ENCODE measurements around the gene MPZL3. TPM values are rescaled to one million over a fixed set of nuclear protein-coding genes. Genes with fewer than 3 reads are reported as not detected.

MPZL3 gene
- polyA plus RNA-seq, 2 donors, result 18.8 to 34.1 TPM

GRCh38 chr11:118180300-118180703 is 71.9 kb downstream of the MPZL3 start:
- no peak overlapping the region for H3K4me3 ChIP-seq (ENCODE audit: low read depth in 1 of 2, low read length in 2 of 2)
- H3K27ac ChIP-seq (ENCODE audit: low read depth in 2 of 2, low read length in 1 of 2), result peak overlapping the region in 1 of 2 donors; percentile 27
- no peaks in the 10 kb centered on the region for H3K27me3 ChIP-seq (ENCODE audit: control insufficient read depth in 1 of 2, insufficient read depth in 2 of 2, low read length in 2 of 2)
- WGBS, 2 donors, result 11 to 30% methylated on average over 11 of the region's 11 CpGs
- no peaks in the 10 kb centered on the region for H3K36me3 ChIP-seq (ENCODE audit: control insufficient read depth in 2 of 2, insufficient read depth in 2 of 2, low read length in 1 of 2)
- H3K4me1 ChIP-seq (ENCODE audit: control insufficient read depth in 2 of 2, insufficient read depth in 2 of 2, low read length in 1 of 2), result peaks cover 4 to 6% of the 10 kb centered on the region in 2 donors
- no peaks in the 10 kb centered on the region for H3K9me3 ChIP-seq (ENCODE audit: control insufficient read depth in 2 of 2, insufficient read depth in 1 of 2, low read depth in 1 of 2, low read length in 1 of 2)

GRCh38 chr11:118176778-118177134 is 75.4 kb downstream of the MPZL3 start:
- 70 to 76% methylated on average over 4 of the region's 4 CpGs for whole genome bisulfite sequencing, 2 donors
- Histone ChIP-seq H3K27ac (ENCODE audit: low read depth in 2 of 2, low read length in 1 of 2) (no peak overlapping the region), H3K9me3 (ENCODE audit: control insufficient read depth in 2 of 2, insufficient read depth in 1 of 2, low read depth in 1 of 2, low read length in 1 of 2) (no peaks in the 10 kb centered on the region), H3K27me3 (ENCODE audit: control insufficient read depth in 1 of 2, insufficient read depth in 2 of 2, low read length in 2 of 2) (no peaks in the 10 kb centered on the region), H3K4me1 (ENCODE audit: control insufficient read depth in 2 of 2, insufficient read depth in 2 of 2, low read length in 1 of 2) (peaks cover 7 to 10% of the 10 kb centered on the region in 2 donors), H3K4me3 (ENCODE audit: low read depth in 1 of 2, low read length in 2 of 2) (no peak overlapping the region), H3K36me3 (ENCODE audit: control insufficient read depth in 2 of 2, insufficient read depth in 2 of 2, low read length in 1 of 2) (no peaks in the 10 kb centered on the region)

Other genes with a start within 250 kb of the MPZL3 start
- gene TMPRSS4, start 175.3 kb downstream of the MPZL3 start, polyA plus RNA-seq, result 100 to 1,000 TPM; 101 to 129 TPM
- gene SMIM35, start 165.4 kb downstream of the MPZL3 start, polyA plus RNA-seq, result under 1 TPM; 0.01 to 0.02 TPM
- gene SCN4B, start 99.5 kb downstream of the MPZL3 start, polyA plus RNA-seq, result 1 to 10 TPM in 1 of 2 donors, under 1 TPM in 1; 0.75 to 1.1 TPM
- gene SCN2B, start 75.7 kb downstream of the MPZL3 start, polyA plus RNA-seq, result under 1 TPM; 0.06 to 0.19 TPM
- gene JAML, start 27.4 kb downstream of the MPZL3 start, polyA plus RNA-seq, result 1 to 10 TPM; 6.1 to 7.0 TPM
- gene MPZL2, start 11.9 kb upstream of the MPZL3 start, polyA plus RNA-seq, result 100 to 1,000 TPM; 150 to 185 TPM
- gene CD3E, start 52.4 kb upstream of the MPZL3 start, polyA plus RNA-seq, result 1 to 10 TPM; 4.6 to 5.1 TPM
- 1 to 10 TPM; 2.2 to 5.3 TPM for gene CD3D, start 90.3 kb upstream of the MPZL3 start, polyA plus RNA-seq
- gene CD3G, start 92.0 kb upstream of the MPZL3 start, polyA plus RNA-seq, result under 1 TPM; 0.24 to 0.45 TPM
- 10 to 100 TPM in 1 of 2 donors, 1 to 10 TPM in 1; 9.5 to 12.0 TPM for gene UBE4A, start 107.2 kb upstream of the MPZL3 start, polyA plus RNA-seq
- 100 to 1,000 TPM; 152 to 237 TPM for gene ATP5MG, start 149.2 kb upstream of the MPZL3 start, polyA plus RNA-seq
- gene KMT2A, start 184.1 kb upstream of the MPZL3 start, polyA plus RNA-seq, result 1 to 10 TPM; 6.4 to 8.5 TPM

Measured in esophagus (tissue), 2 donors.